Endothelial cell of umbilical vein (primary cell): Measurements from ENCODE around the gene ODF2L. TPM values are rescaled to one million over a fixed set of nuclear protein-coding genes. Genes with fewer than 3 reads are reported as not detected.

ENCODE experiments used
- BruUV-seq: library from RNA; stranded (reverse); fragments of 400-500 nt; replicated peaks from 2 replicates; lab custom pipeline; 2021; lab: Mats Ljungman, UMichigan
- CTCF ChIA-PET: fragments of 300-600, 350-600 bp; sonication (Branson Sonifier 250); formaldehyde crosslinking; loops from one replicate; lab custom pipeline; 2021; ENCODE audit warnings: antibody characterized with exemption, inconsistent platforms; lab: Charles Lee
- POLR2A ChIA-PET: fragments of 300-600, 350-600 bp; sonication (Branson Sonifier 250); formaldehyde crosslinking; loops from one replicate; lab custom pipeline; 2021; ENCODE audit warnings: antibody characterized with exemption, inconsistent platforms; lab: Charles Lee
- DNase-seq: peaks from one replicate; pipeline ENCODE4 v3.0.0-alpha.2; 2011; ENCODE audit warnings: low read depth, low spot score
- FAIRE-seq: peaks from 2 replicates; lab custom pipeline; 2011; peaks lifted over from hg19 to GRCh38; lab: Jason Lieb, UNC
- H2AFZ ChIP-seq: 2 replicates; pipeline ENCODE4 v1.6.0; 2012; ENCODE audit warnings: low read depth, low read length, control low read depth, inconsistent platforms
- H3K27ac ChIP-seq: 2 replicates; pipeline ENCODE4 v1.5.1; 2011; ENCODE audit warnings: low read depth, mild to moderate bottlenecking, control low read depth, low read length, moderate library complexity; ENCODE audit not compliant: insufficient read depth
- H3K27me3 ChIP-seq, 2 experiments: 2 replicates each; pipeline versions ENCODE4 v1.6.0 to v1.6.1; 2011; ENCODE audit warnings: low read length in 2 of 2, mixed read lengths in 1 of 2; ENCODE audit not compliant: control insufficient read depth in 2 of 2, insufficient read depth in 2 of 2
- H3K36me3 ChIP-seq, 2 experiments: 2 replicates in 1 of 2; 3 replicates in 1 of 2; pipeline ENCODE4 v1.5.1; 2011; ENCODE audit warnings: low read length in 2 of 2, mild to moderate bottlenecking in 1 of 2, moderate library complexity in 1 of 2; ENCODE audit not compliant: control insufficient read depth in 2 of 2, insufficient read depth in 2 of 2; ENCODE audit errors: extremely low read depth in 1 of 2
- H3K4me1 ChIP-seq: 3 replicates; pipeline ENCODE4 v1.5.1; 2011; ENCODE audit warnings: mild to moderate bottlenecking, low read length; ENCODE audit not compliant: control insufficient read depth, insufficient read depth; ENCODE audit errors: extremely low read depth
- H3K4me2 ChIP-seq: 2 replicates; pipeline ENCODE4 v1.6.1; 2011; ENCODE audit warnings: low read length, control low read depth, mixed read lengths; ENCODE audit not compliant: insufficient read depth
- H3K4me3 ChIP-seq, 3 experiments: fragments of 200-600 bp in 1 of 3; sonication (generic), shearing (Covaris generic) in 1 of 3; replicated peaks in 1 of 3; 2 replicates each; pipeline ENCODE4 v1.5.1; 2011 to 2016; ENCODE audit warnings: control low read depth in 3 of 3, low read length in 3 of 3, mild to moderate bottlenecking in 2 of 3, inconsistent platforms in 1 of 3, low read depth in 1 of 3, moderate library complexity in 1 of 3; ENCODE audit not compliant: insufficient read depth in 1 of 3
- H3K79me2 ChIP-seq: 2 replicates; pipeline ENCODE4 v1.6.0; 2012; ENCODE audit warnings: low read length, inconsistent platforms; ENCODE audit not compliant: control insufficient read depth, insufficient read depth
- H3K9ac ChIP-seq: replicated peaks from 2 replicates; pipeline ENCODE3; 2011; ENCODE audit warnings: low read length, control low read depth; ENCODE audit not compliant: insufficient read depth; ENCODE audit errors: extremely low read depth
- H3K9me1 ChIP-seq: replicated peaks from 3 replicates; pipeline ENCODE4 v1.6.0; 2011; ENCODE audit warnings: mild to moderate bottlenecking, low read length; ENCODE audit not compliant: control insufficient read depth, insufficient read depth; ENCODE audit errors: extremely low read depth
- H3K9me3 ChIP-seq: replicated peaks from 2 replicates; pipeline ENCODE4 v1.5.1; 2012; ENCODE audit warnings: low read length, inconsistent platforms; ENCODE audit not compliant: control insufficient read depth, insufficient read depth
- H4K20me1 ChIP-seq: replicated peaks from 2 replicates; pipeline ENCODE3; 2011; ENCODE audit warnings: mild to moderate bottlenecking, low read length; ENCODE audit not compliant: control insufficient read depth, insufficient read depth; ENCODE audit errors: extremely low read depth
- CTCF ChIP-seq, 2 donors: IDR thresholded peaks; 1 replicate in 1 of 2; 2 replicates in 1 of 2; pipeline ENCODE4 v1.5.1; 2011; ENCODE audit warnings: low read length in 2 of 2, mild to moderate bottlenecking in 2 of 2, moderate library complexity in 2 of 2, control low read depth in 1 of 2, inconsistent platforms in 1 of 2, low read depth in 1 of 2; ENCODE audit not compliant: insufficient read depth in 1 of 2; ENCODE audit errors: extremely low read depth in 1 of 2
- FOS ChIP-seq: IDR thresholded peaks from 2 replicates; pipeline ENCODE4 v1.6.1; 2011; ENCODE audit warnings: mild to moderate bottlenecking, low read length, moderate library complexity, borderline replicate concordance; ENCODE audit not compliant: insufficient read depth
- GATA2 ChIP-seq: IDR thresholded peaks from 2 replicates; pipeline ENCODE4 v1.7.0; 2011; ENCODE audit warnings: low read depth, mild to moderate bottlenecking, moderate library complexity, mixed read lengths, low read length; ENCODE audit not compliant: insufficient read length, insufficient read depth
- dilution Hi-C: fragments of 300-500 bp; cut with MboI; formaldehyde crosslinking; loops from one replicate; pipeline ENCODE4 v1.15.0; 2019; ENCODE audit warnings: low sequenced_read_pairs; ENCODE audit not compliant: extremely low pct_ligation_motif_present
- intact Hi-C: fragments of 100-400 bp; cut with micrococcal nuclease; formaldehyde crosslinking; loops from one replicate; pipeline ENCODE4 v1.10.0; 2022
- polyA plus RNA-seq, 4 experiments: library from polyadenylated mRNA; depleted of rRNA in 3 of 4; stranded (reverse) in 3 of 4; unstranded in 1 of 4; fragments of >200 nt; gene quantifications; 2 replicates each; pipeline versions ENCODE4 v1.2.1 to v1.2.3, GENCODE V29; 2011 to 2012; ENCODE audit warnings: missing spikeins in 1 of 4
- total RNA-seq: library from RNA; stranded (reverse); gene quantifications from 2 replicates; pipeline ENCODE4 v1.2.3, GENCODE V29; 2021

The ODF2L gene
- total and polyA plus RNA-seq, 2 donors (not counting 3 experiments of a cell fraction or from before 2014, with no cell fraction given): 9.6 to 74.7 TPM

- DNase-seq (peak; percentile 35), FAIRE-seq (peak; percentile 71)
- intact Hi-C loops (no loop called here), dilution Hi-C loops (no loop called here)
- Histone ChIP-seq H3K9me1 (no peaks in the 10 kb centered on the region), H2AFZ (peak overlapping the region; percentile 26), H3K27ac (no peak overlapping the region), H3K9ac (no peak overlapping the region), H3K79me2 (no peaks in the 10 kb centered on the region), H3K36me3 (no peaks in the 10 kb centered on the region), H3K27me3 (no peaks in the 10 kb centered on the region), H3K4me1 (peaks cover 4% of the 10 kb centered on the region), H3K4me3 (no peak overlapping the region), H3K9me3 (no peaks in the 10 kb centered on the region), H3K4me2 (no peak overlapping the region), H4K20me1 (no peaks in the 10 kb centered on the region)
- TF ChIP-seq CTCF (IDR thresholded peaks at IDR 0.05; ENCODE audit: extremely low read depth in 1 of 2, insufficient read depth in 1 of 2, low read depth in 1 of 2, low read length in 2 of 2) (no peak), FOS (peak; percentile 39)
- BruUV-seq: no TSS peak
- ChIA-PET POLR2A (no interaction called here), CTCF (interaction anchor here (1.5 kb wide), 1 partner anchor 50 kb away, joined by 3 read pairs; no protein-coding TSS in a partner anchor)
These were observed 25.6 kb upstream of the ODF2L start for GRCh38 chr1:86421601-86422280.

DNA sequence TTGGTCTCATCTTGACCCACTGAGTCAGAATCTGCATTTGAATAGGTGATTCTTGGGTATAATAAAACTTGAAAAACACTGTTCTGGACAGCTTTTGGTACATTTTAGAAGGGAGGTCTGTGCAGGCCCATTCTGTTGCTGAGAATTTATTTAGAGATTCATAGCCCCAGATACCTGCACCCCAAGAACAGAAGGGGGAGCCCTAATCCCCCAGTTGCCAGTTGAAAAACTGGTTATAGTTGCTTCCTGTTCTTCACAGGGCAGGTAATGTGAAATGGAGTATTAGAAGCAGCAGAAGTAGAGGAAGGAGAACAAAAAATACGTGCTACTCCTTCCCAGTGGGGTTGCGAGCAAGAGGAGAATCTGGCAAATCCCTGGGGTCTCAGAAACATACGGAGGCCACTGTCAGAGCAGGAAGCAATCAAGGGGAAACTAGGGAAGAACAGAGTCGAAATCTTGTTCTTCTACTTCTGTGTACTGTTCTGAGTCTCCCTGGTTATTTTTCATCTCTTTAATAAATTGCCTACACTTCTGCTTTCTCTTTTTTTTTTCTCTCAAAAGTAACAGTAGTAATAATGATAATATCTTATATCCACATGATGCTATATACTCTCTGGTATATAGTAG lies 23.3 kb upstream of the ODF2L start:
- Histone ChIP-seq H3K9ac (no peak overlapping the region), H3K4me1 (peaks cover 4% of the 10 kb centered on the region), H3K27me3 (no peaks in the 10 kb centered on the region), H4K20me1 (no peaks in the 10 kb centered on the region), H3K27ac (no peak overlapping the region), H3K4me3 (no peak overlapping the region), H3K4me2 (no peak overlapping the region), H3K36me3 (no peaks in the 10 kb centered on the region), H3K9me1 (no peaks in the 10 kb centered on the region), H3K79me2 (no peaks in the 10 kb centered on the region), H2AFZ (no peak overlapping the region), H3K9me3 (no peaks in the 10 kb centered on the region)
- TF ChIP-seq CTCF (IDR thresholded peaks at IDR 0.05; ENCODE audit: extremely low read depth in 1 of 2, insufficient read depth in 1 of 2, low read depth in 1 of 2, low read length in 2 of 2) (peak; percentile 6 to 35), GATA2 (no peak)
- ChIA-PET CTCF (no interaction called here), POLR2A (no interaction called here)
- BruUV-seq: no TSS peak
- FAIRE-seq (no peak), DNase-seq (no peak)
- dilution Hi-C loops: no loop called here
- intact Hi-C loops: loop anchor here (1.0 to 2.0 kb wide), 2 partner anchors 82 to 89 kb away; no protein-coding TSS in a partner anchor
